Gastroesophageal sphincter (tissue), 3 donors: ENCODE measurements around the gene NOL3.

Experiments
- POLR2AphosphoS5 ChIP-seq: sonication (generic); formaldehyde crosslinking; IDR thresholded peaks from one replicate; pipeline ENCODE4 v1.6.1; 2017; ENCODE audit warnings: antibody characterized with exemption
- TF ChIP-seq, protein P1 (sequence below), 4 experiments: fragments of 200-600 bp in 2 of 4; fragments of 450-650 bp in 2 of 4; sonication (generic) in 1 of 4; IDR thresholded peaks; one replicate each; pipeline ENCODE4 v1.5.1; 2017 to 2019; ENCODE audit warnings: antibody characterized with exemption in 4 of 4, mild to moderate bottlenecking in 2 of 4, moderate library complexity in 2 of 4

- TF ChIP-seq, protein P1, sequence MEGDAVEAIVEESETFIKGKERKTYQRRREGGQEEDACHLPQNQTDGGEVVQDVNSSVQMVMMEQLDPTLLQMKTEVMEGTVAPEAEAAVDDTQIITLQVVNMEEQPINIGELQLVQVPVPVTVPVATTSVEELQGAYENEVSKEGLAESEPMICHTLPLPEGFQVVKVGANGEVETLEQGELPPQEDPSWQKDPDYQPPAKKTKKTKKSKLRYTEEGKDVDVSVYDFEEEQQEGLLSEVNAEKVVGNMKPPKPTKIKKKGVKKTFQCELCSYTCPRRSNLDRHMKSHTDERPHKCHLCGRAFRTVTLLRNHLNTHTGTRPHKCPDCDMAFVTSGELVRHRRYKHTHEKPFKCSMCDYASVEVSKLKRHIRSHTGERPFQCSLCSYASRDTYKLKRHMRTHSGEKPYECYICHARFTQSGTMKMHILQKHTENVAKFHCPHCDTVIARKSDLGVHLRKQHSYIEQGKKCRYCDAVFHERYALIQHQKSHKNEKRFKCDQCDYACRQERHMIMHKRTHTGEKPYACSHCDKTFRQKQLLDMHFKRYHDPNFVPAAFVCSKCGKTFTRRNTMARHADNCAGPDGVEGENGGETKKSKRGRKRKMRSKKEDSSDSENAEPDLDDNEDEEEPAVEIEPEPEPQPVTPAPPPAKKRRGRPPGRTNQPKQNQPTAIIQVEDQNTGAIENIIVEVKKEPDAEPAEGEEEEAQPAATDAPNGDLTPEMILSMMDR (IDR thresholded peaks at IDR 0.05), result no peak
- TF ChIP-seq POLR2AphosphoS5, result no peak
Measured at GRCh38 chr16:67213197-67214019, 43.1 kb downstream of the NOL3 start.
